ENCODE results near the gene DRD1. TPM values are rescaled to one million over a fixed set of nuclear protein-coding genes. Genes with fewer than 3 reads are reported as not detected.
A peak's percentile ranks its signal among the peaks of the same experiment; 100 is the strongest.

Gene DRD1
- total and polyA plus RNA-seq, 8 donors: 0.09 to 0.37 (median 0.15) TPM

DNA sequence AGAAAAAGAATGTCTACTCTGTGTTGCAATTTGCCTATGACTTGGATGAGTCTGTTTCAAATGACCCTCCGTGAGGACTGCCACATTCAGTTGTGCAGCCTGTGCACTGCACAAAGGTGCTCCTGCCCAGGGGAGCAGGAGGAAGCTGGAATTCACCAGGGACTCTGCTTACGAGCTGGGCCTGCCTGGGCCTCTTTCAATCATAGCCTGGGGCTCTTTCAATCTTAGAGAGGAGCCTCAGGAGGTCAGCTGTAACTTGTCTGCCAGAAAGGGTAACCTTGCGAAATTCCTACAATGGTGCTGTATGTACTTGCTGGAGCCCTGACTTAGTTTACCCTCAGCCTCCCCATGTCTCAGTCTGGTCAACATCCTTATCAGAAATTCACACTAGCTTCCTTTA is 25.9 kb upstream of the DRD1 start:
- Histone ChIP-seq H3K9me3 (no peaks in the 10 kb centered on the region), H3K4me1 (no peaks in the 10 kb centered on the region), H3K4me3 (no peak overlapping the region), H3K36me3 (no peaks in the 10 kb centered on the region), H3K27ac (no peak overlapping the region), H3K27me3 (peaks cover 0 to 13% of the 10 kb centered on the region in 2 donors)
- TF ChIP-seq, protein P1, sequence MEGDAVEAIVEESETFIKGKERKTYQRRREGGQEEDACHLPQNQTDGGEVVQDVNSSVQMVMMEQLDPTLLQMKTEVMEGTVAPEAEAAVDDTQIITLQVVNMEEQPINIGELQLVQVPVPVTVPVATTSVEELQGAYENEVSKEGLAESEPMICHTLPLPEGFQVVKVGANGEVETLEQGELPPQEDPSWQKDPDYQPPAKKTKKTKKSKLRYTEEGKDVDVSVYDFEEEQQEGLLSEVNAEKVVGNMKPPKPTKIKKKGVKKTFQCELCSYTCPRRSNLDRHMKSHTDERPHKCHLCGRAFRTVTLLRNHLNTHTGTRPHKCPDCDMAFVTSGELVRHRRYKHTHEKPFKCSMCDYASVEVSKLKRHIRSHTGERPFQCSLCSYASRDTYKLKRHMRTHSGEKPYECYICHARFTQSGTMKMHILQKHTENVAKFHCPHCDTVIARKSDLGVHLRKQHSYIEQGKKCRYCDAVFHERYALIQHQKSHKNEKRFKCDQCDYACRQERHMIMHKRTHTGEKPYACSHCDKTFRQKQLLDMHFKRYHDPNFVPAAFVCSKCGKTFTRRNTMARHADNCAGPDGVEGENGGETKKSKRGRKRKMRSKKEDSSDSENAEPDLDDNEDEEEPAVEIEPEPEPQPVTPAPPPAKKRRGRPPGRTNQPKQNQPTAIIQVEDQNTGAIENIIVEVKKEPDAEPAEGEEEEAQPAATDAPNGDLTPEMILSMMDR (IDR thresholded peaks at IDR 0.05): no peak
- ATAC-seq (no peak), DNase-seq (no peak)
- intact Hi-C loops (cut with DNase I): no loop called here

GRCh38 chr5:175468892-175469291 is 24.9 kb upstream of the DRD1 start:
- Histone ChIP-seq H3K27me3 (peaks cover 0 to 7% of the 10 kb centered on the region in 2 donors), H3K9me3 (no peaks in the 10 kb centered on the region), H3K27ac (no peak overlapping the region), H3K4me3 (no peak overlapping the region), H3K4me1 (no peaks in the 10 kb centered on the region), H3K36me3 (no peaks in the 10 kb centered on the region)
- ATAC-seq: no peak
- DNase-seq: no peak
- TF ChIP-seq, protein P1 (IDR thresholded peaks at IDR 0.05): no peak
- intact Hi-C loops (cut with DNase I): no loop called here

GRCh38 chr5:175467983-175468690 is 24.2 kb upstream of the DRD1 start:
- peaks cover 0 to 3% of the 10 kb centered on the region in 2 donors for H3K27me3 ChIP-seq
- TF ChIP-seq, protein P1 (IDR thresholded peaks at IDR 0.05): no peak
- ATAC-seq (no peak), DNase-seq (no peak)
- H3K27ac ChIP-seq: no peak overlapping the region
- H3K9me3 ChIP-seq: no peaks in the 10 kb centered on the region
- intact Hi-C loops (cut with DNase I): no loop called here
- no peak overlapping the region for H3K4me3 ChIP-seq
- no peaks in the 10 kb centered on the region for H3K36me3 ChIP-seq
- no peaks in the 10 kb centered on the region for H3K4me1 ChIP-seq

DNA sequence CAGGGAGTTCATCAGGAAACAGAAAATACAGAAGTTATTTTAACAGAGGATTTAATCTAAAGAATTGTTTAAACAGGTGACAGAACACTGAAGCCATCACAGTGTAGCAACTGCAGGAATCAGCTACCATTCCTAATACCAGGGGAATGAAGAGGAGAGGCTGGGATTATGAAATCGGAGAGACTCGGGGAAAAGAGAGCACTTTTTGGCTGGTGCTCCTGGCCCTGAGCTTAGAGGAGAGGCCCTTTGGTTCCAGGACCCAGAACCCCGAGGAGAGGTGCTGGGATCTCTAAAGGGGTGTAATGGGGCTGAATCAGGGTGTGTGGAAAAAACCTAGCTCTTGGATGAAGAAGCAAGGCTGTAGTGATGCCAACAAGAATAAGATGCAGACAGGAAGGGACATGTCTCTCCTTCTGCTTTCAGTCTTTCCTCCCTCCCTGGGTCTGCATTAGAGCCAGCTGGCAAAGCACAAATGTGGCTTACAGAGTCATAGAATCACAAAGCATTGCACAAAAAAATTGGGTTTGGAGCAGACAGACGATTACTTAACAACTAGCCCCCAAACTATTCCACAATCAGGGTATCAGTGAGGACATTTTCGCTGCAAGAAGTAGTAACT is 22.8 kb upstream of the DRD1 start:
- H3K4me1 ChIP-seq: no peaks in the 10 kb centered on the region
- intact Hi-C loops (cut with DNase I): no loop called here
- TF ChIP-seq, protein P1 (IDR thresholded peaks at IDR 0.05): no peak
- H3K36me3 ChIP-seq: no peaks in the 10 kb centered on the region
- peak in 2 of 4 donors; percentile 63 to 79 for DNase-seq
- no peak overlapping the region for H3K4me3 ChIP-seq
- H3K27me3 ChIP-seq: no peaks in the 10 kb centered on the region
- no peaks in the 10 kb centered on the region for H3K9me3 ChIP-seq
- H3K27ac ChIP-seq: no peak overlapping the region
- ATAC-seq: peak; percentile 50

- H3K4me3 ChIP-seq: no peak overlapping the region
- TF ChIP-seq, protein P1 (IDR thresholded peaks at IDR 0.05): no peak
- ATAC-seq (no peak), DNase-seq (no peak)
- intact Hi-C loops (cut with DNase I): no loop called here
- H3K27ac ChIP-seq: no peak overlapping the region
- H3K27me3 ChIP-seq: no peaks in the 10 kb centered on the region
- H3K4me1 ChIP-seq: no peaks in the 10 kb centered on the region
- no peaks in the 10 kb centered on the region for H3K9me3 ChIP-seq
- no peaks in the 10 kb centered on the region for H3K36me3 ChIP-seq
Observed at GRCh38 chr5:175465282-175465681, 21.3 kb upstream of the DRD1 start.
